MM.1S (cell line): Measurements from ENCODE around the gene CCDC171.

ENCODE experiments used
- EZH2 ChIP-seq: fragments of 300-600 bp; sonication (generic); optimal IDR thresholded peaks from 2 replicates; pipeline ENCODE3; 2017; ENCODE audit warnings: low read depth, mild to moderate bottlenecking, antibody characterized with exemption, low read length, mixed read lengths
- EZH2phosphoT487 ChIP-seq: fragments of 300-600 bp; sonication (generic); IDR thresholded peaks from 2 replicates; pipeline ENCODE4 v1.6.1; 2018; ENCODE audit warnings: antibody characterized with exemption, low read length
- TF ChIP-seq, protein P1 (sequence below): fragments of 300-600 bp; sonication (generic); IDR thresholded peaks from 2 replicates; pipeline ENCODE4 v1.5.1; 2016; ENCODE audit warnings: antibody characterized with exemption, low read length, mixed read lengths

DNA sequence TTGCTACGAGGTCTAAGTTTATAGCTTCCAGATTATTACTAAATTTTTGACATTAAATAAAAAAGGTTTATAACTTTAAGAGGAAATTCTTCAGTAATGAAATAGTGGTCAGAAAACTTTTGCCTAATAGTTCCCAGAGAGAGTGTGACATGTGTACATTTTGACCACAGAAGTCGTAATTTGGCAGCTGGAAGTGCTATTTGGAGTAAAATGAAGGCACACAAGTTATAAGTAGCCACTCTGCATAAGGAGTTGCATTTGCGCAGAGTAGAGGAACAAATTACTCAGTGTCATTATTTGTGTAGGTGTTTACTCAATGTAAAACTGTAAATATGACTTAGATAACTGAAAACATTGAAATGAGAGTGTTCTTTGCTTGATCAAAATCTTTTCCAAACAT is 408.4 kb downstream of the CCDC171 start:
- TF ChIP-seq, protein P1, sequence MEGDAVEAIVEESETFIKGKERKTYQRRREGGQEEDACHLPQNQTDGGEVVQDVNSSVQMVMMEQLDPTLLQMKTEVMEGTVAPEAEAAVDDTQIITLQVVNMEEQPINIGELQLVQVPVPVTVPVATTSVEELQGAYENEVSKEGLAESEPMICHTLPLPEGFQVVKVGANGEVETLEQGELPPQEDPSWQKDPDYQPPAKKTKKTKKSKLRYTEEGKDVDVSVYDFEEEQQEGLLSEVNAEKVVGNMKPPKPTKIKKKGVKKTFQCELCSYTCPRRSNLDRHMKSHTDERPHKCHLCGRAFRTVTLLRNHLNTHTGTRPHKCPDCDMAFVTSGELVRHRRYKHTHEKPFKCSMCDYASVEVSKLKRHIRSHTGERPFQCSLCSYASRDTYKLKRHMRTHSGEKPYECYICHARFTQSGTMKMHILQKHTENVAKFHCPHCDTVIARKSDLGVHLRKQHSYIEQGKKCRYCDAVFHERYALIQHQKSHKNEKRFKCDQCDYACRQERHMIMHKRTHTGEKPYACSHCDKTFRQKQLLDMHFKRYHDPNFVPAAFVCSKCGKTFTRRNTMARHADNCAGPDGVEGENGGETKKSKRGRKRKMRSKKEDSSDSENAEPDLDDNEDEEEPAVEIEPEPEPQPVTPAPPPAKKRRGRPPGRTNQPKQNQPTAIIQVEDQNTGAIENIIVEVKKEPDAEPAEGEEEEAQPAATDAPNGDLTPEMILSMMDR, result no peak
- no peak for TF ChIP-seq EZH2
- no peak for TF ChIP-seq EZH2phosphoT487
